ENCODE results near the gene TNFRSF1A.

TNFRSF1A gene

DNA sequence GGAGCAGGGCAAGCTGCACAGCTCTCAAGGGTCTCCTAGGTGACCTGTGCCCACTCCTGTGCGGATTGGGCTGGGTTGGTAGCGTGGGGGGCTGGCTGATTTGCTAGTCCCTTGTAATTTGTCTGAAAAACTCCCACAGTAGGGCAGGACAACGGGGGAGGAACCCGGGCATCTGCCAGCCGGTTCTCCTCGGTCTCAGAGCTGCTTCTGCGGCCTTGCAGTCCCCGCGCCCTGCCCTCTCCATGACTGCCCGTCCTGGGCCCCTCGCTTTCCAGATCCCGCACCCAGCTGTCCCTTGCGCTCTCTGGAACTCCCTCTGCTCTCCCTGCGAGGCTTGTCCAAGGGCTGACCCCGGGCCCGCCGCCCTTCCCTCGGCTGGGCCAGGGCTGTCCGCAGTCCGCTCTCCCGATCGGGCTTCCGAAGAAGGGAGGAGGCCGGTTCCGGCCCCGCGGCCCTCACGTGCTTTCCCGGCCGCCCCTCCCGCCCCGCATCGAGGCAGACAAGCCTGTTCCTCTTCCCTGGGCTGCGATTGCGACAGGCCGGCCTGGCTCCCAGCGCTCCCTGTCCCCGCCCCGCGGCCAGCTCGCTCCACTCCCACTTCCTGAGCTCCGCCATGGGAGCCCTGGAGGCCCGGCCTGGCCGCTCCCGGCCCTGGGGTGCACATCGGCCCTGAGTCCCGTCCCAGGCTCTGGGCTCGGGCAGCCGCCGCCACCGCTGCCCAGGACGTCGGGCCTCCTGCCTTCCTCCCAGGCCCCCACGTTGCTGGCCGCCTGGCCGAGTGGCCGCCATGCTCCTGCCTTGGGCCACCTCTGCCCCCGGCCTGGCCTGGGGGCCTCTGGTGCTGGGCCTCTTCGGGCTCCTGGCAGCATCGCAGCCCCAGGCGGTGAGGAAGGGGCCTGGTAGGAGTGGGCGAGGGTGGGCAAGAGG is 42.0 kb upstream of the TNFRSF1A start, which contains the start of gene LTBR:
Gene LTBR, plus strand, starts transcription at position 591 of the 927 bp plus-strand sequence. Its CDS starts 197 bp downstream, at position 788.
- Histone ChIP-seq H3K9ac (peak within 1 kb of the TSS; percentile 74 to 95 (median 81)), H3K4me2 (peak within 1 kb of the TSS; percentile 81 to 100 (median 98)), H3K4me1 (peaks cover 20 to 94% (median 49%) of the 10 kb centered on the region in 10 experiments), H3K27me3 (peaks cover 0 to 40% (median 29%) of the 10 kb centered on the region in 11 experiments; a peak in 15 of 22 replicates), H3K9me3 (replicated peaks in 1 of 11) (no peaks in the 10 kb centered on the region), H3K27ac (peak within 1 kb of the TSS; percentile 66 to 96 (median 90)), H4K20me1 (peaks cover 0 to 16% (median 0%) of the 10 kb centered on the region in 11 experiments; a peak in 4 of 22 replicates), H3K4me3 (peak within 1 kb of the TSS; percentile 5 to 84 (median 66); a peak in 19 of 20 replicates), H3K36me3 (peaks cover 0 to 37% (median 7%) of the 10 kb centered on the region in 11 experiments; a peak in 10 of 22 replicates)
- peak; percentile 31 to 89 (median 82); a peak in 17 of 22 replicates for TF ChIP-seq Cebpa-rat (IDR thresholded peaks at IDR 0.05)

DNA sequence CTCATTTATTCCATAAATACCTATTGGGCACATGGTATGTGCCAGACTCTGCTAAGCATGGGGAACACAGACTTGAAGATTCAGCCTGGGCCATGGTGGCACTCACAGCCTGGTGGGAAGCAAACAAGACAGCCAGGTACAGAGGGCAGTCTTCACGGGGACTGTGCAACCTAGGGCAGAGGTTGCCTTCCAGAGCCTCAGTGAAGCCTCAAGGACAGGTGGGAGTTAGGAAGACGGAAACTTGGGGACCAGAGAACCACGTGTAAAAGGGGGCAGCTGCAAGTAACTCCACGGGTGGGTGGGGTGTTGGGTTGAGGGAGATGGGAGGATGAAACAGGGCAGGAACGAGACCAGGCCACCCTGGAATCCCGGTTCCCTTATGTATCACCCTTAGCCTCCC is 41.1 kb upstream of the TNFRSF1A start:
- Histone ChIP-seq H3K4me2 (peak overlapping the region; percentile 81 to 100 (median 98); a peak in 21 of 22 replicates), H4K20me1 (peaks cover 0 to 7% (median 0%) of the 10 kb centered on the region in 11 experiments; a peak in 4 of 22 replicates), H3K9me3 (replicated peaks in 1 of 11) (no peaks in the 10 kb centered on the region), H3K9ac (peak overlapping the region in 7 of 11 experiments; percentile 78 to 95 (median 87); a peak in 13 of 22 replicates), H3K4me3 (peak overlapping the region in 2 of 10 experiments; percentile 76 to 77; a peak in 3 of 20 replicates), H3K36me3 (peaks cover 0 to 28% (median 7%) of the 10 kb centered on the region in 11 experiments; a peak in 10 of 22 replicates), H3K27me3 (peaks cover 0 to 41% (median 29%) of the 10 kb centered on the region in 11 experiments; a peak in 15 of 22 replicates), H3K4me1 (peaks cover 26 to 94% (median 57%) of the 10 kb centered on the region in 10 experiments), H3K27ac (peak overlapping the region in 9 of 11 experiments; percentile 74 to 96 (median 92); a peak in 17 of 22 replicates)
- TF ChIP-seq Cebpa-rat (IDR thresholded peaks at IDR 0.05), result no peak

DNA sequence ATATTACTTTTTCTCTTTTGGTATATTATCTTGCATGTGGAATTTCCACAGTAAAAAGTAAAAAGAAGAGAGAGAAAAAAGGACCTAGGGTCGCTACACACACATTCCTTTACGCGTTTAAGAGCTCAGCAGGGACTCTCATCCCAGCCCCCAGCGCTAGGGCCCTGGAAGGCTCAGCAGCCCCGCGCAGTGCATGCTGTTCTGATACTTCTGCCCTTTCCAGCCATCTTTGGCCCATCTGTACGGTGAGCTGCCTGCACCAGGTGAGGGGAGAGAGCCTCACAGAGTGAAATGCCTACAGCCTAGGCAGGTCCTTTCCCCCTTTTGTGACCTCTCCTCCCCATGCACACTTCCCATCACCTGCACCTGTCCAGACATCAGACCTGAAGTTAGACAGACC is 40.5 kb upstream of the TNFRSF1A start:
- H3K4me3 ChIP-seq, result no peak overlapping the region
- H3K4me2 ChIP-seq, result peak overlapping the region in 6 of 11 experiments; percentile 98 to 100 (median 100); a peak in 10 of 22 replicates
- H3K27ac ChIP-seq, result peak overlapping the region in 1 of 11 experiments; percentile 94; a peak in 1 of 22 replicates
- peaks cover 28 to 94% (median 63%) of the 10 kb centered on the region in 10 experiments for H3K4me1 ChIP-seq
- H4K20me1 ChIP-seq, result peaks cover 0 to 1% (median 0%) of the 10 kb centered on the region in 11 experiments; a peak in 2 of 22 replicates
- H3K27me3 ChIP-seq, result peaks cover 0 to 47% (median 33%) of the 10 kb centered on the region in 11 experiments; a peak in 17 of 22 replicates
- no peaks in the 10 kb centered on the region for H3K9me3 ChIP-seq (replicated peaks in 1 of 11)
- TF ChIP-seq Cebpa-rat (IDR thresholded peaks at IDR 0.05), result no peak
- no peak overlapping the region for H3K9ac ChIP-seq
- peaks cover 0 to 22% (median 7%) of the 10 kb centered on the region in 11 experiments; a peak in 10 of 22 replicates for H3K36me3 ChIP-seq

DNA sequence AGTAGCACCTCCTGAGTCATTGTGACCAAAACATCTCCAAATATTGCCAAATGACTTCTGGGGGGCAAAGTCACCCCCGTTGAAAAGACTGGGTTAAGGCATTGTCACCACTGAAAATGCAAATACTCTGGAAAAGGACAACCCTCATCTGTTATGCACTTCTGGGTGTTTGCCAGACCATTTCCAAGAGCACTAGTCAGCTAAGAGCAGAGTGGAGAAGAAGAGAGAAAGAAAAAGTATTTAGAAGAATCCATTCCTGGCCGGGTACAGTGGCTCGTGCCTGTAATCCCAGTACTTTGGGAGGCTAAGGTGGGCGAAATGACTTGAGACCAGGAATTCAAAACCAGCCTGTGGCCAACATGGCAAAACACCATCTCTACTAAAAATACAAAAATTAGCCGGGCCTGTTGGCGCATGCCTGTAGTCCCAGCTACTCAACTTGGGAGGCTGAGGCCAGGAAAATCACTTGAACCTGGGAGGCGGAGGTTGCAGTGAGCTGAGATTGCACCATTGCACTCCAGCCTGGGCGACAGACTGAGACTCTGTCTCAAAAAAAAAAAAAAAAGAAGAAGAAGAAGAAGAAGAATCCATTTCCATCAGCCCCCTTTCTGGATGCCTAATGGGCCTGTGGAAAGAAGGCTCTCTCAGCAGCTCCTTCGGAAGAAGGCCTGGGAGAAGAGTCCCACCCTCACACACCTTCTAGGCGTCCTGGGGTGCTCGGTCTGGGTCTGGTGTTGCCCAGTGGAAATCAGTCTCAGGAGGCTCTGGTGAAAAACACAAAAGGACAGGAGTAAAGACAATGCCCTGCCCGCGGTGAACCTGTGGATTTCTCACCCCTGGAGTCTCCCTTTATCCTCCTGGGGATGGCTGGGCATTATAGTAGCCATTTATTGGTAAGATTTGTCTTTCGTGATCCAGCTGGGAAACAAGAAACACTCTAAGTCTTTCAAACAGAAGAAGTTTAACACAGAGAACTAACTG is 38.6 kb upstream of the TNFRSF1A start:
- Histone ChIP-seq H3K4me2 (peak overlapping the region in 5 of 11 experiments; percentile 3 to 89 (median 87); a peak in 8 of 22 replicates), H3K4me1 (peaks cover 48 to 94% (median 78%) of the 10 kb centered on the region in 10 experiments), H3K27ac (no peak overlapping the region), H3K36me3 (peaks cover 0 to 8% (median 0%) of the 10 kb centered on the region in 11 experiments; a peak in 2 of 22 replicates), H3K27me3 (peaks cover 0 to 63% (median 49%) of the 10 kb centered on the region in 11 experiments; a peak in 17 of 22 replicates), H3K4me3 (no peak overlapping the region), H4K20me1 (no peaks in the 10 kb centered on the region), H3K9ac (no peak overlapping the region), H3K9me3 (replicated peaks in 1 of 11) (no peaks in the 10 kb centered on the region)
- TF ChIP-seq Cebpa-rat (IDR thresholded peaks at IDR 0.05), result no peak

DNA sequence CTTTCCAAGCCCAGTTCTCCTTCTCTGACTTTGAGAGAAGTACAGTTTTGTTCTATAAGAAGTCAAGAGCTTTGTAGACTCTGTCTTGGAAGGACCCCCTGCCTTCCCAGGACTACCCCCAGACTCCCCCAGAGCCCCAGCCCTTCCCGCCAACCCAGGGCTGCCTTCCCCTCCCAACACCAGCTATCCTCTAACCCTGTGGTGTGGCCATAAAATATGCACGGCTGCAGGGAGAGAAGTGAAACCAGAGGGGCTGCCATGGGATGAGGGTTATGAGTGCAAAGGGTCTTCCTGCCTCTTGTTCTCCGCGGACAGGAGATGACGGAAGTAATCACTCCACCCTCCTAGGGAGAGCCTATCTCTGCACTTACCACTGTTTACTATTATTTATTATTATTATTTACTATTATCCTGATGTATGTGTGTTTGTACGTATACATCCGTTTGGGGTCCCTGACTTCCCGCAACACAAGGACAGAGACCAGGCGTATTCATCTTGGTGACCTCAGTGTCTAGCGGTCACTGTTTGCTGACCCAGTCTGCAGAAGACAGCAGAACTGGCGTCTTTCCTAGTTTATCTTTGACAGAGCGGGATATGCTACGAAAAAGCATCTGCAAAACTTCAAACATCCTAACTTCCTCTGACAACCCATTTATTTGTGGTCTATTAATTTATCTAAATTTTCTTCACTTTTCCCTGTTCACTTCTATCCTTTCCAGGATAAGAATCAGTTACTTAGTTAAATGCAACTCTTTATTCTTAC is 37.0 kb upstream of the TNFRSF1A start:
- H3K4me2 ChIP-seq, result peak overlapping the region; percentile 27 to 89 (median 73); a peak in 21 of 22 replicates
- H3K4me1 ChIP-seq, result peaks cover 45 to 94% (median 69%) of the 10 kb centered on the region in 10 experiments
- H3K9ac ChIP-seq, result peak overlapping the region in 4 of 11 experiments; percentile 24 to 49 (median 39); a peak in 5 of 22 replicates
- 0 out of 20 replicates have a peak overlapping the region, but pooled peaks of 1 of the 10 experiments have one; percentile 2 for H3K4me3 ChIP-seq
- H3K27ac ChIP-seq, result peak overlapping the region in 6 of 11 experiments; percentile 7 to 67 (median 40); a peak in 9 of 22 replicates
- no peak for TF ChIP-seq Cebpa-rat (IDR thresholded peaks at IDR 0.05)
- no peaks in the 10 kb centered on the region for H3K9me3 ChIP-seq (replicated peaks in 1 of 11)
- H3K36me3 ChIP-seq, result no peaks in the 10 kb centered on the region
- H3K27me3 ChIP-seq, result peaks cover 0 to 51% (median 41%) of the 10 kb centered on the region in 11 experiments; a peak in 17 of 22 replicates
- H4K20me1 ChIP-seq, result no peaks in the 10 kb centered on the region

DNA sequence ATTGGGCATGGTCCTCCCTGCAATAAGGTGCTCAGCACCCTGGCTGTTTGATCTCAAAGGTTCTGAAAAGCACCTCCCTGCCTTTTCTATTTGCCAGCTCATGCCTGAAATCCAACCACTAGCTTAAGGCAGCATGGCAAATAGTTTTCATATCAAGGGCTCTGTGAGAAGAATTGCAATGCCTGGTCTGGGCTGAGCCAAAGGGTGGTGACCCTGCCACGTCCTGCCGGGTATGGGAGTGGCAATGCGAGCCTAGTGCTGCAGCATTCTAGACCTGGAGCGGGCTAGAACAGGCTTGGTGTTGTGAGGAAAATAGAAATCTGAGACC is 35.8 kb upstream of the TNFRSF1A start:
- no peaks in the 10 kb centered on the region for H4K20me1 ChIP-seq
- peak overlapping the region in 1 of 11 experiments; percentile 9; a peak in 1 of 22 replicates for H3K9ac ChIP-seq
- peaks cover 0 to 39% (median 29%) of the 10 kb centered on the region in 11 experiments; a peak in 16 of 22 replicates for H3K27me3 ChIP-seq
- no peaks in the 10 kb centered on the region for H3K9me3 ChIP-seq (replicated peaks in 1 of 11)
- no peaks in the 10 kb centered on the region for H3K36me3 ChIP-seq
- H3K4me2 ChIP-seq, result peak overlapping the region; percentile 56 to 89 (median 66); a peak in 20 of 22 replicates
- peaks cover 47 to 95% (median 68%) of the 10 kb centered on the region in 10 experiments for H3K4me1 ChIP-seq
- TF ChIP-seq Cebpa-rat (IDR thresholded peaks at IDR 0.05), result no peak
- H3K27ac ChIP-seq, result 0 out of 22 replicates have a peak overlapping the region, but pooled peaks of 1 of the 11 experiments have one; percentile 37
- no peak overlapping the region for H3K4me3 ChIP-seq

All from BLaER1 treated with 17β-estradiol and CSF1 and Interleukin-3, amounts not matched to agents 10 nM and 100 nM (cell line).